Activated naive CD4-positive, alpha-beta T cell treated with anti-CD3 and anti-CD28 coated beads for 36 hours (primary cell): ENCODE results near the gene ESRP2. TPM values are rescaled to one million over a fixed set of nuclear protein-coding genes. Genes with fewer than 3 reads are reported as not detected.
A peak's percentile ranks its signal among the peaks of the same experiment; 100 is the strongest.

Source experiments
- CTCF ChIA-PET: fragments of 350-600 bp; sonication (Branson Sonifier 250); formaldehyde crosslinking; loops from one replicate; lab custom pipeline; 2021; ENCODE audit warnings: antibody characterized with exemption; lab: Charles Lee
- DNase-seq: peaks from one replicate; pipeline ENCODE4 v3.0.0-alpha.2; 2020
- H3K27ac Mint-ChIP-seq: one replicate; pipeline ENCODE4 v1.8.0; 2021; ENCODE audit warnings: mild to moderate bottlenecking, mixed read lengths
- H3K27me3 Mint-ChIP-seq: one replicate; pipeline ENCODE4 v1.8.0; 2021; ENCODE audit warnings: low read depth, mixed read lengths
- H3K36me3 Mint-ChIP-seq: one replicate; pipeline ENCODE4 v1.8.0; 2021; ENCODE audit warnings: low read depth, mixed read lengths
- H3K4me1 Mint-ChIP-seq: one replicate; pipeline ENCODE4 v1.8.0; 2021; ENCODE audit warnings: low read depth, mixed read lengths
- H3K4me3 Mint-ChIP-seq: one replicate; pipeline ENCODE4 v1.8.0; 2021; ENCODE audit warnings: mild to moderate bottlenecking, moderate library complexity, mixed read lengths
- H3K9me3 Mint-ChIP-seq: one replicate; pipeline ENCODE4 v1.8.0; 2021; ENCODE audit warnings: mixed read lengths
- intact Hi-C: fragments of 100-400 bp; cut with micrococcal nuclease; formaldehyde crosslinking; loops from one replicate; pipeline ENCODE4 v1.15.1; 2023
- total RNA-seq, 2 experiments: library from RNA; stranded (reverse); gene quantifications; one replicate each; pipeline ENCODE4 v1.2.3, GENCODE V29; 2021

The ESRP2 gene
- total RNA-seq, 2 experiments from 2014 or later, result 0.21 to 0.35 TPM

DNA sequence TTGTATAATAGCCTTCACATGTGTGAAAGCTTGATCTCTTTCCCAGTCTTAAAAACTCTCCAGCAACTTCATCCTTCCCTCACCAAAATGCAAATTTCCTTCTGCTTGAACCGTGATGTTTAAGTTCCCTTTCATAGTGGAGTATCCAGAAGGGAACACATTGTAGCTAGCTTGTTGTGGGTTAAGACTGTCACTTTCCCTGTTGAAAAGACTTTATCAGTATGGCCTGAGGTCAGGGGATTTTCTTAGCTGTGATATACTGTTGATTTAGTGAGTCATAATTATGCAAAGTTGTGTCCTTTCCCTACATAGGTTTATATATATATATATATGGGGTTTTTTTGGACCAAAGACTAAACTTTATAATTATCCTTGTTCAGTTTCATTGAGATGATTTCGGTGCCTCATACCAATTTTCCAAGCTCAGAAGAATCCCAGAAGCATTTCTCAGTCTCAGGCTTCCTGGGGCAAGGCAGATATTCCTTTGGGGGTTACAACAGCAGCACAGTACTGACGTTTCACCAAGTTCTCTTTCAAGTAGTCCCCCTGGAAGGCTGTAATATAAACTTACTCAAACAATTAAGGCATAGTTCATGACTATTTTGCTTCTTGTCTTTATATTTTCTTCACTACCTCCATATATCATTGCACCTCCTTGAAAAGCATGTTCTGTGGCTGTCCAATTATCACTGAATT, 35.7 kb downstream of the ESRP2 start:
- intact Hi-C loops, result no loop called here
- H3K9me3 Mint-ChIP-seq, result no peaks in the 10 kb centered on the region
- peak overlapping the region; percentile 59 for H3K27ac Mint-ChIP-seq
- H3K27me3 Mint-ChIP-seq, result no peaks in the 10 kb centered on the region
- H3K36me3 Mint-ChIP-seq, result peaks cover 7% of the 10 kb centered on the region
- CTCF ChIA-PET, result interaction anchor here (0.6 to 1.7 kb wide), 5 partner anchors 24 to 384 kb away, joined by 3 to 6 read pairs (median 3); no protein-coding TSS in a partner anchor
- peaks cover 23% of the 10 kb centered on the region for H3K4me1 Mint-ChIP-seq
- H3K4me3 Mint-ChIP-seq, result no peak overlapping the region
- no peak for DNase-seq

DNA sequence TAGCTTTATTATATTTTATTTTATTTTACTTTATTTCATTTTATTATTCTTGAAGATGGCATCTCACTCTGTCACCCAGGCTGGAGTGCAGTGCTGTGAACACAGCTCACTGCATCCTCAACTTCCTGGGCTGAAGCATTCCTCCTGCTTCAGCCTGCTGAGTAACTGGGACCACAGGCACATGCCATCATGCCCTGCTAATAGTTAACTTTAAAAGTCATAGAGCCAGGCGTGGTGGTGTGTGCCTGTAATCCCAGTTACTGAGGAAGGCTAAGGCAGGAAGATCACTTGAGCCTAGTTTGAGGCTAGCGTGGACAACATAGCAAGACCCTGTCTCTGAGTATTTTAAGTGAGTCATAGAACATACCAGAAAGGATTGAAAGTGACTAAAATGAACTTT, 38.7 kb downstream of the ESRP2 start:
- Mint-ChIP-seq H3K27me3 (no peaks in the 10 kb centered on the region), H3K9me3 (no peaks in the 10 kb centered on the region), H3K27ac (no peak overlapping the region), H3K4me3 (no peak overlapping the region), H3K4me1 (peaks cover 21% of the 10 kb centered on the region), H3K36me3 (peaks cover 9% of the 10 kb centered on the region)
- intact Hi-C loops, result no loop called here
- CTCF ChIA-PET, result interaction anchor here (0.8 to 1.4 kb wide), 3 partner anchors 11 to 33 kb away, joined by 4 read pairs; no protein-coding TSS in a partner anchor
- DNase-seq, result no peak

DNA sequence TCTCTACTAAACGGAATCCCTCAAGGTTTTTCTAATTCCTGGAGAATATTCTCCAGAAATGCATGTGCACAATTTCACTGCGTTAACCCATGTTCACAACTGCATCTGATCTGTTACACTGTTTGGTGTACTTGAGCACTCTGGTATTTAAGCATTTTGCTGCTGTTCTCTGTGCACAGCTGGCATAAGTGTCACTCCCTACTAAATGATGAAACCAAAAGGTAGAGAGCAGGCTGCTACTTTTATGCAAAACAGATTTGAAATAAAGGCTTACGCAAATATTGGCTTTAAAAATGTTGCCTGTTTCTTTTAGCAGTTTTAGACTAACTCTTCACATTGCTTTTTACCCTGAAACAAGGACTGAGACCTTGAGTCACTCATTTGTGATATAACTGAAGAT, 41.7 kb downstream of the ESRP2 start:
- DNase-seq, result no peak
- no peak overlapping the region for H3K27ac Mint-ChIP-seq
- H3K36me3 Mint-ChIP-seq, result peaks cover 13% of the 10 kb centered on the region
- peaks cover 6% of the 10 kb centered on the region for H3K4me1 Mint-ChIP-seq
- H3K9me3 Mint-ChIP-seq, result no peaks in the 10 kb centered on the region
- CTCF ChIA-PET, result interaction anchor here (0.6 kb wide), 1 partner anchor 8 kb away, joined by 4 read pairs; no protein-coding TSS in a partner anchor
- intact Hi-C loops, result no loop called here
- H3K27me3 Mint-ChIP-seq, result no peaks in the 10 kb centered on the region
- H3K4me3 Mint-ChIP-seq, result no peak overlapping the region

DNA sequence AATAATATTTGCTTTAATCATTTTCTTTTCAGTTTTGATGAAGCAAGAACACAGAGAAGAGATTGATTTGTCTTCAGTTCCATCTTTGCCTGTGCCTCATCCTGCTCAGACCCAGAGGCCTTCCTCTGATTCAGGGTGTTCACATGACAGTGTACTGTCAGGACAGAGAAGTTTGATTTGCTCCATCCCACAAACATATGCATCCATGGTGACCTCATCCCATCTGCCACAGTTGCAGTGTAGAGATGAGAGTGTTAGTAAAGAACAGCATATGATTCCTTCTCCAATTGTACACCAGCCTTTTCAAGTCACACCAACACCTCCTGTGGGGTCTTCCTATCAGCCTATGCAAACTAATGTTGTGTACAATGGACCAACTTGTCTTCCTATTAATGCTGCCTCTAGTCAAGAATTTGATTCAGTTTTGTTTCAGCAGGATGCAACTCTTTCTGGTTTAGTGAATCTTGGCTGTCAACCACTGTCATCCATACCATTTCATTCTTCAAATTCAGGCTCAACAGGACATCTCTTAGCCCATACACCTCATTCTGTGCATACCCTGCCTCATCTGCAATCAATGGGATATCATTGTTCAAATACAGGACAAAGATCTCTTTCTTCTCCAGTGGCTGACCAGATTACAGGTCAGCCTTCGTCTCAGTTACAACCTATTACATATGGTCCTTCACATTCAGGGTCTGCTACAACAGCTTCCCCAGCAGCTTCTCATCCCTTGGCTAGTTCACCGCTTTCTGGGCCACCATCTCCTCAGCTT, 45.0 kb downstream of the ESRP2 start:
- Mint-ChIP-seq H3K27me3 (no peaks in the 10 kb centered on the region), H3K4me1 (peaks cover 2% of the 10 kb centered on the region), H3K36me3 (peaks cover 16% of the 10 kb centered on the region), H3K27ac (no peak overlapping the region), H3K9me3 (no peaks in the 10 kb centered on the region), H3K4me3 (no peak overlapping the region)
- no peak for DNase-seq
- CTCF ChIA-PET, result interaction anchor here (0.6 kb wide), 1 partner anchor 153 kb away, joined by 4 read pairs; no protein-coding TSS in a partner anchor
- intact Hi-C loops, result no loop called here

DNA sequence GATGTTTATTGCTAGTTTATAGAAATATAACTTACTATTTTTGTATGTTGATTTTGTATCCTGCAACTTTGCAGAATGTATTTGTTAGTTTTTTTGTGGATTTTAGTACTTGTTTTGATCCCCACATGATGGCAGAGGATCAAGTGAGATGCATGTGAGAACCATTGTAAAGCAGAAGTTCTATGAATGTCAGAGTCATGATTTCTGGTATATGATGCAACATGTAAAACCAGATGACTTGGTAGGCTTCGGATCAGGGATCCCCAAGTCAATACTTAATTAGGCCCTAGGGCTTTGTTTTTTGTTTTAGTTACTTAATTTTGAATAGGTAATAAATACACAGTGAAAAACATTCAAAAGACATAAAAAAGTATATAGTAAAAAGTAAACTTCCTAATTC, 45.8 kb downstream of the ESRP2 start:
- Mint-ChIP-seq H3K27ac (no peak overlapping the region), H3K4me1 (peaks cover 2% of the 10 kb centered on the region), H3K9me3 (no peaks in the 10 kb centered on the region), H3K4me3 (no peak overlapping the region), H3K27me3 (no peaks in the 10 kb centered on the region), H3K36me3 (peaks cover 17% of the 10 kb centered on the region)
- no peak for DNase-seq
- CTCF ChIA-PET, result no interaction called here
- intact Hi-C loops, result no loop called here

DNA sequence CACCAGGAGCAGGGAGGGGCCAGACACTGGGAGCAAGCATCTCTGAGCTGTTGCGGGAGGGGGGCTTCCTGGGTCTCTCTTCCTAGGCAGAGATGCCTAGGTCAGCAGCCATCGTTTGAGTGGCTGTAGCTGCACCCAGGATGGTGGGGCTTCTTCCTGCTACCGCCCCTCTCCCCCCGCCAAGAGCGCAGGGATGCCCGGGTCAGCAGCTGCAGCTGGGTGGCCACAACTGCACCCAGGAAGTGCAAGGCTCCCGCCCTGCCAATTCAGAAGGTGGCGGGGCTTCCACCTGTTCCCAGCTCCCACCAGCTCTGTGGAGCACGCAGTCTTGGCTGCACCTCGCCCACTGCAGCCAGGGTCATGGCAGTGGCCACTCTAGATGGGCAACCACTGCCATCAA, 47.8 kb downstream of the ESRP2 start:
- Mint-ChIP-seq H3K4me1 (peaks cover 2% of the 10 kb centered on the region), H3K9me3 (no peaks in the 10 kb centered on the region), H3K36me3 (peaks cover 25% of the 10 kb centered on the region), H3K27ac (no peak overlapping the region), H3K4me3 (no peak overlapping the region), H3K27me3 (no peaks in the 10 kb centered on the region)
- DNase-seq, result no peak
- intact Hi-C loops, result no loop called here
- CTCF ChIA-PET, result interaction anchor here (0.9 kb wide), 1 partner anchor 18 kb away, joined by 3 read pairs; no protein-coding TSS in a partner anchor

DNA sequence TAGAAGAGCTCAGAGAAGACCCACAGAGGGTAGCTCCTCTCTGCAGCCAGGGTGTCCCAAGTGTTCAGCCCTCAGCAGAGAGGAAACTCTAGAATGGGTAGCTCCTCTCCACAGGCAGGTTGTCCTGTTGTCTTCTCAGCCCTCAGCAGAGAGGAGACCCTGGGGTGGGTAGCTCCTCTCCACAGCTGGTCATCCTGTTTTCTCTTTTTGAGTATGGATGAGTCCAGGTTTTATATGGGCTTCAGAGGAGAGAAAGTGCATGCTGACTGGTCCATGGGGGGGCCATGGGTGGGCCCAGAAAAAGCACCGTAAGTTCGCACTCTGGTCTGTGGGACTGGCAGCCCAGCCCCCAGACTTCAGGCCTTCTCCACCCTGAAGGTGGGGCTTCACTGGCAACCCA, 48.4 kb downstream of the ESRP2 start:
- no peak for DNase-seq
- Mint-ChIP-seq H3K4me3 (no peak overlapping the region), H3K9me3 (no peaks in the 10 kb centered on the region), H3K27me3 (no peaks in the 10 kb centered on the region), H3K36me3 (peaks cover 29% of the 10 kb centered on the region), H3K27ac (no peak overlapping the region), H3K4me1 (peaks cover 2% of the 10 kb centered on the region)
- intact Hi-C loops, result no loop called here
- CTCF ChIA-PET, result interaction anchor here (0.8 kb wide), 1 partner anchor 9 kb away, joined by 3 read pairs; no protein-coding TSS in a partner anchor

DNA sequence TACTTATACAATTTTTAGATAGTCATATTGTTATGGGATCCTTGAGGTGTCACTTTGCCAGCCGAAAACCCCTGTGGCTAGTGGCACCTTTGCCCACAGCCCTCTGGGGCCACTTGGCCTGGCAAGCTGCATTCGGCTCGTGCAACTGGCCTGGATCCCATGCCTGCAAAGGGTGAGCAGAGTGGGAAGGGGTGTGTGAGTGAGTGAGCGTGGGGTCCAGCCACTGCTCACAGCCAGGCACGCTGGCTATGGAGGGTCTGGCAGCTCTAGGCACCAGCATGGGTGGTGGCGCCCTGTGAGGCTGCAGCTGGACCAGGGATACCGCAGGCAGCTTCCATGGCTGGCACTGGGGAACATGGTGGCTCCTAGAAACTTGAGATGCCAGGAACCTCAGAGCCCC, 49.0 kb downstream of the ESRP2 start:
- no peaks in the 10 kb centered on the region for H3K9me3 Mint-ChIP-seq
- H3K27ac Mint-ChIP-seq, result no peak overlapping the region
- CTCF ChIA-PET, result interaction anchor here (0.8 kb wide), 1 partner anchor 8 kb away, joined by 3 read pairs; no protein-coding TSS in a partner anchor
- no peak for DNase-seq
- H3K27me3 Mint-ChIP-seq, result no peaks in the 10 kb centered on the region
- peaks cover 2% of the 10 kb centered on the region for H3K4me1 Mint-ChIP-seq
- H3K36me3 Mint-ChIP-seq, result peaks cover 31% of the 10 kb centered on the region
- H3K4me3 Mint-ChIP-seq, result no peak overlapping the region
- intact Hi-C loops, result no loop called here

DNA sequence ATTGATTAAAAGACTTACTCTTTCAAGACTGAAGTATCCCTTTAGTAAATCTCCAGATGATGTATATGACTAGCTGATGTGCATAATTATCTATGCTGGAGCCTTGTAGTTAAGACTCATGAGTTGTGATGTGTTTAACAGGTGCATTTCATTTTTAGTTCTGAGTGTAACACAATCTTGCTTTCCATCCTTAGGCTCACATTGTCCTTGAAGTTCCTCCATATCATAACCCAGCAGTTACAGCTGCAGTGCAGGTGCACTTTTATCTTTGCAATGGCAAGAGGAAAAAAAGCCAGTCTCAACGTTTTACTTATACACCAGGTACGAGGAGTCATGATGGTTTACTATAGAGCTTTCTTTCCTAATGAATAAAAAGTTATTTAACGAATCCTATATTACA, 52.9 kb downstream of the ESRP2 start:
- Mint-ChIP-seq H3K27ac (no peak overlapping the region), H3K27me3 (no peaks in the 10 kb centered on the region), H3K36me3 (peaks cover 31% of the 10 kb centered on the region), H3K9me3 (no peaks in the 10 kb centered on the region), H3K4me3 (no peak overlapping the region), H3K4me1 (peaks cover 2% of the 10 kb centered on the region)
- intact Hi-C loops, result no loop called here
- no peak for DNase-seq
- CTCF ChIA-PET, result interaction anchor here (0.8 to 0.9 kb wide), 2 partner anchors 12 to 118 kb away, joined by 3 read pairs; no protein-coding TSS in a partner anchor

DNA sequence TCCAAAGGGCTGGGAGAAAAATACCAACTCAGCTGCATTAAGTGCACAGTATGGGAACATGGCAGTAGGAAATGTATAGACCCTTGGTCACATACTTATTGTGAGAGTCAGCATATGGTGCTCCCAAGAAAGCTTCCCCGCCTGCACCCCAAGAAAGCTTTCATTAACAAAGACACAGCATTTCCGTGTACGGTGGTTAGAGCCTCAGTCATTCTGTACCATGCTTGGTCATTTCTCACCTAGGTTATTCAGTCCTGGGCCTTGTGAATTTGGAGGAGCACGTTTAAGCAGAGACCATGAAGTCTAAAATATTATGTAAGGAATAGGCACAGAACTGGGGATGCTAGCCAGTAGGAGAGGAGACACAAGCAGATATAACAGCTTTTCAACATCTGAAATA, 56.1 kb downstream of the ESRP2 start:
- H3K4me1 Mint-ChIP-seq, result peaks cover 12% of the 10 kb centered on the region
- no peak for DNase-seq
- H3K9me3 Mint-ChIP-seq, result no peaks in the 10 kb centered on the region
- no peaks in the 10 kb centered on the region for H3K27me3 Mint-ChIP-seq
- peaks cover 27% of the 10 kb centered on the region for H3K36me3 Mint-ChIP-seq
- intact Hi-C loops, result loop anchor here (5.0 kb wide), 1 partner anchor 47 kb away; no protein-coding TSS in a partner anchor
- CTCF ChIA-PET, result interaction anchor here (1.5 kb wide), 1 partner anchor 50 kb away, joined by 3 read pairs; no protein-coding TSS in a partner anchor
- no peak overlapping the region for H3K27ac Mint-ChIP-seq
- no peak overlapping the region for H3K4me3 Mint-ChIP-seq

DNA sequence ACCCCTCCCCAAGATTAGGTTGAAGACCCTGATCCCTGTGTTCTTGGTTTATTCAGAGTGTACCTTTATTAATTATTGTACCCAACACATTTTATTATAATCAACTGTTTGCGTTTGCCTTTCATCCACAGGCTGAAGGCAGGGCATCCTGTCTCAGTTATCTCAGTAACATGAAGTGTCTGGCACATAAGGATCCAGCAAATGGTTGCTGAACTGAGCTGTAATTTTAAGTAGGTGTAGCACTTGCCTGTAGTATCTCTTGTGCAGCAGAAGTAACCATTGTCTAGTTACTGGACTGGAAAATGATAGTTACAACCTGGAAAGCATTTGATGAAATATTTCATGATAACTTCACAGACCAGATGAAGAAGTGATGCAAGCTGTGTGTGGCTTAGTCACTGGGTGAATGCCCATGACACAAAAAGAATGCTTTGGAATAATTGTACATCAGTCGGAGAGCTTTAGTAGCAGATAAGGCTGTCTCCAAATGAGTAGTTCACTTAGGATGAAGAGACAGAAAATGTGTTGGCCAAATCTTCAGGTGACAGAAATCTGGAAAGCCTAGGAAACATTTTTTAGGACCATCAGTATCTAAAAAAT, 56.6 kb downstream of the ESRP2 start:
- CTCF ChIA-PET, result interaction anchor here (0.6 to 1.5 kb wide), 4 partner anchors 8 to 463 kb away, joined by 3 to 4 read pairs (median 3); no protein-coding TSS in a partner anchor
- H3K4me3 Mint-ChIP-seq, result no peak overlapping the region
- H3K36me3 Mint-ChIP-seq, result peaks cover 26% of the 10 kb centered on the region
- H3K27me3 Mint-ChIP-seq, result no peaks in the 10 kb centered on the region
- H3K27ac Mint-ChIP-seq, result no peak overlapping the region
- no peak for DNase-seq
- no peaks in the 10 kb centered on the region for H3K9me3 Mint-ChIP-seq
- intact Hi-C loops, result loop anchor here (5.0 kb wide), 1 partner anchor 48 kb away; no protein-coding TSS in a partner anchor
- H3K4me1 Mint-ChIP-seq, result peaks cover 12% of the 10 kb centered on the region
